Fibroblast of the aortic adventitia (primary cell): ENCODE measurements around the gene FAHD1. TPM values are rescaled to one million over a fixed set of nuclear protein-coding genes. Genes with fewer than 3 reads are reported as not detected.

ENCODE experiments used
- DNase-seq: peaks from one replicate; pipeline ENCODE4 v3.0.0-alpha.2; 2010; ENCODE audit warnings: low read depth
- H3K4me3 ChIP-seq: 2 replicates; pipeline ENCODE4 v1.5.1; 2011; ENCODE audit warnings: low read depth, mild to moderate bottlenecking, control low read depth, low read length, moderate library complexity
- total RNA-seq: library from RNA; depleted of rRNA; stranded (reverse); fragments of >200 nt; gene quantifications from 2 replicates; pipeline ENCODE4 v1.2.3, GENCODE V29; 2012; ENCODE audit warnings: low replicate concordance
- TF ChIP-seq, protein P1 (sequence below): IDR thresholded peaks from 2 replicates; pipeline ENCODE4 v1.5.1; 2011; ENCODE audit warnings: mild to moderate bottlenecking, low read length, control low read depth, inconsistent platforms; ENCODE audit not compliant: insufficient read depth

Gene FAHD1
- total RNA-seq, 1 donor, result 36.7 TPM

DNA sequence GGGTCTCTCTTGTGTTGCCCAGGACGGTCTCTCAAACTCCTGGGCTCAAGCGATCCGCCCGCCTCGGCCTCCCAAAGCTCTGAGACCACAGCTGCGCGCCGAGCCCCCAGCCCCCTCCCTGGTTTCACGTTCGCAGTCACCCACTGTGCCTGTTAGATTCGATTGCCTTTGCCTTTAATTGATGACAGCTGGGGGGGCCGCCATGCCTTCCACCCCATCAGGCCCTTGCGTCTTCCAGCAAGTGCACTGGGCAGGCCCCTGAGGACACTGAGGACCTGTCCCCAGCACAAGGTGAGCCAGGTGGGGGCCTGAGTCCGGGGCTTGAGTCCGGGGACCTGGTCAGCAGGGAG is 36.8 kb upstream of the FAHD1 start:
- no peak for DNase-seq
- TF ChIP-seq, protein P1, sequence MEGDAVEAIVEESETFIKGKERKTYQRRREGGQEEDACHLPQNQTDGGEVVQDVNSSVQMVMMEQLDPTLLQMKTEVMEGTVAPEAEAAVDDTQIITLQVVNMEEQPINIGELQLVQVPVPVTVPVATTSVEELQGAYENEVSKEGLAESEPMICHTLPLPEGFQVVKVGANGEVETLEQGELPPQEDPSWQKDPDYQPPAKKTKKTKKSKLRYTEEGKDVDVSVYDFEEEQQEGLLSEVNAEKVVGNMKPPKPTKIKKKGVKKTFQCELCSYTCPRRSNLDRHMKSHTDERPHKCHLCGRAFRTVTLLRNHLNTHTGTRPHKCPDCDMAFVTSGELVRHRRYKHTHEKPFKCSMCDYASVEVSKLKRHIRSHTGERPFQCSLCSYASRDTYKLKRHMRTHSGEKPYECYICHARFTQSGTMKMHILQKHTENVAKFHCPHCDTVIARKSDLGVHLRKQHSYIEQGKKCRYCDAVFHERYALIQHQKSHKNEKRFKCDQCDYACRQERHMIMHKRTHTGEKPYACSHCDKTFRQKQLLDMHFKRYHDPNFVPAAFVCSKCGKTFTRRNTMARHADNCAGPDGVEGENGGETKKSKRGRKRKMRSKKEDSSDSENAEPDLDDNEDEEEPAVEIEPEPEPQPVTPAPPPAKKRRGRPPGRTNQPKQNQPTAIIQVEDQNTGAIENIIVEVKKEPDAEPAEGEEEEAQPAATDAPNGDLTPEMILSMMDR, result no peak

DNA sequence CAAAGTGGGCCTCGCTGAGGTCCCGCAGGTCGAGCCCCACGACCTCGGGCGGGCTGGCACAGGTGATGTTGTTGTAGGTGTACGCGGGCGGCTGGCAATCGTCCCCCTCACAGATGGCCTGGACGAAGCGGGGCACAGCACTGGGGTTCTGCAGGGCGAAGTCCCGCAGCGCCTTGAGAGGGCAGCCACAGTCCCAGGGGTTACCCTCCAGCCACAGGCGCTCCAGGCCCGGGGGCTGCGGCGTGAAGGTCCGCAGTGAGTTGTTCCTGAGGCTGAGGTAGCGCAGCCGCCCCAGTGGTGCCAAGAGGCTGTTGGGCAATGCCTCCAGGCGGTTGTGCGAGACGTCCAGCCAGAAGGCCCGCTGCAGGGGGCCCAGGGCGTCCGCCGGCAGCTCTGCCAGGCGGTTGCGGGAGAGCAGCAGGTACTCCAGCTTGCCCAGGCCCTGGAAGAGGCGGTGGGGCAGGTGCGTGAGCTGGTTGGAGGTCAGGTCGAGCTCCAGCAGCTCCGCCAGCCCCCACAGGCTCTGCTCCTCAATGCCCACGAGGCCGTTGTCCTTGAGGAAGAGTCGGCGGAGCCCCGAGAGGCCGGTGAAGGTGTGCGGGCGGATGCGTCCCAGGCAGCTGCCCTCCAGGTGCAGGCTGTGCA is 36.3 kb upstream of the FAHD1 start:
- TF ChIP-seq, protein P1, result no peak
- no peak for DNase-seq
- H3K4me3 ChIP-seq, result no peak overlapping the region

More for the DNA sequence above, 36.8 kb upstream of the FAHD1 start:
- no peak overlapping the region for H3K4me3 ChIP-seq

- no peak for DNase-seq
- no peak overlapping the region for H3K4me3 ChIP-seq
- TF ChIP-seq, protein P1, result no peak
Measured at GRCh38 chr16:1791256-1791942, 35.6 kb upstream of the FAHD1 start.

- H3K4me3 ChIP-seq, result no peak overlapping the region
- DNase-seq, result no peak
- TF ChIP-seq, protein P1, result no peak
Measured at GRCh38 chr16:1791943-1792812, 34.8 kb upstream of the FAHD1 start.

DNA sequence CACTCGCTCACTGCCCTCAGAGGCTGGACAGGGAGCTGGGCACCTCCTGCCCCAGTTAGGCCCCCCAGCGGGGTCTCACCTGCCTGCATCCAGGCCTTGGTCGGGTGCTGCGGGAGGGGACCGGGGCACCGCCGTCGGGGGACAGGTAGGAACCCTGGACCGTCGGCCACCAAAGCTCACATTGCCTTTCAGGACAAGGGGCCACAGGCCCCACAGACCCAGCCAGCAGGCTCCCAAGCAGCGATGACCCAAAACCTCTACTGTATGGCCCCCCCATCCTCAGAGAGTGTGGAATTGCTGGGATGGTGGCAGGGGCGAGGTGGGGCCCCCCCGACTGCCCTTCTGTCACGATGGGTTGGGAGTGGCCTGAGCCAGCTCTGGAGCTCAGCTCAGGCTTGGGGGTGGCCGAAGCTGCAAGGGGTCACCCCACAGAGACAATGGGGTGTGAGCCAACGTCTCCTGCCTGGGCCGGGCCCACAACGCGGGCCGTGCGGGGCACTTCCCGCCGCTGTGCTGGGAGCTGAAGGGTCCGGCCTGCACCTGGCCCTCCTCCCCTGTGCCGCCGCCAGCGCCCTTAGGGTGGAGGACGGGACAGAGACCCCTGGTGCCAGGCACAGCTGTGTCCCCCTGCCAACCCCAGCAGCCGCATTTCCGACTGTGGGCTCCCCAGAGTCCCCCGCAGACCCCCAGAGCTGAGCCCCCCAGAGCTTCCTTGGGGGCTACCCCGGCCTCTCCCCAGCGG is 34.0 kb upstream of the FAHD1 start:
- H3K4me3 ChIP-seq, result no peak overlapping the region
- TF ChIP-seq, protein P1, result no peak
- DNase-seq, result no peak

GRCh38 chr16:1793578-1794220 is 33.3 kb upstream of the FAHD1 start, which contains the start of gene IGFALS:
Gene IGFALS (minus strand): TSS chr16:1793705. CDS start chr16:1793652, 53 bp downstream.
- TF ChIP-seq, protein P1, result no peak
- no peak within 1 kb of the TSS for H3K4me3 ChIP-seq
- no peak for DNase-seq
